Caco-2 (cell line): ENCODE measurements around the gene CD74. TPM values are rescaled to one million over a fixed set of nuclear protein-coding genes. Genes with fewer than 3 reads are reported as not detected.

Source experiments
- BruUV-seq: library from RNA; stranded (reverse); fragments of 400-500 nt; replicated peaks from 2 replicates; lab custom pipeline; 2021; lab: Mats Ljungman, UMichigan
- CTCF ChIA-PET: fragments of 300-600 bp; sonication (Branson Sonifier 250); formaldehyde crosslinking; loops from one replicate; lab custom pipeline; 2022; ENCODE audit warnings: antibody characterized with exemption; lab: Charles Lee
- POLR2A ChIA-PET: fragments of 300-600 bp; sonication (Branson Sonifier 250); formaldehyde crosslinking; loops from one replicate; lab custom pipeline; 2022; ENCODE audit warnings: antibody characterized with exemption; lab: Charles Lee
- DNase-seq, 2 experiments: peaks; one replicate each; pipeline versions ENCODE4 v3.0.0 to v3.0.0-alpha.2; 2020 to 2022
- H3K27me3 ChIP-seq: replicated peaks from 2 replicates; pipeline ENCODE4 v1.6.0; 2011; ENCODE audit warnings: low read length; ENCODE audit not compliant: control insufficient read depth, insufficient read depth
- H3K36me3 ChIP-seq: 2 replicates; pipeline ENCODE4 v1.5.1; 2011; ENCODE audit warnings: low read length; ENCODE audit not compliant: control insufficient read depth, insufficient read depth
- H3K4me1 ChIP-seq: fragments of 250-450 bp; sonication (Bioruptor Pico); 2 replicates; pipeline ENCODE4 v1.5.1; 2020; ENCODE audit warnings: mild to moderate bottlenecking
- H3K4me3 ChIP-seq: 2 replicates; pipeline ENCODE4 v1.5.1; 2011; ENCODE audit warnings: low read depth, mild to moderate bottlenecking, control low read depth, low read length
- H3K9me3 ChIP-seq: fragments of 250-450 bp; sonication (Bioruptor Pico); 2 replicates; pipeline ENCODE4 v1.5.1; 2020; ENCODE audit warnings: mild to moderate bottlenecking, moderate library complexity
- H3K27ac Mint-ChIP-seq: one replicate; pipeline ENCODE4 v1.8.0; 2022; ENCODE audit warnings: mixed read lengths; ENCODE audit not compliant: unreplicated experiment
- H3K27me3 Mint-ChIP-seq: one replicate; pipeline ENCODE4 v1.8.0; 2022; ENCODE audit warnings: mixed read lengths; ENCODE audit not compliant: insufficient read depth, unreplicated experiment
- H3K36me3 Mint-ChIP-seq: one replicate; pipeline ENCODE4 v1.8.0; 2022; ENCODE audit warnings: mild to moderate bottlenecking, mixed read lengths; ENCODE audit not compliant: insufficient read depth, unreplicated experiment
- H3K4me1 Mint-ChIP-seq: one replicate; pipeline ENCODE4 v1.8.0; 2022; ENCODE audit warnings: low read depth, mixed read lengths; ENCODE audit not compliant: unreplicated experiment
- H3K4me3 Mint-ChIP-seq: one replicate; pipeline ENCODE4 v1.8.0; 2022; ENCODE audit warnings: mild to moderate bottlenecking, moderate library complexity, mixed read lengths; ENCODE audit not compliant: unreplicated experiment
- H3K9me3 Mint-ChIP-seq: one replicate; pipeline ENCODE4 v1.8.0; 2022; ENCODE audit warnings: mixed read lengths; ENCODE audit not compliant: unreplicated experiment
- intact Hi-C: fragments of 100-400 bp; cut with micrococcal nuclease; formaldehyde crosslinking; loops from one replicate; pipeline ENCODE4 v1.10.0; 2022; ENCODE audit not compliant: unreplicated experiment
- total RNA-seq: library from RNA; stranded (reverse); gene quantifications from 2 replicates; pipeline ENCODE4 v1.2.3, GENCODE V29; 2022
- TF ChIP-seq, protein P1 (sequence below), 2 experiments: fragments of 200-600 bp in 1 of 2; IDR thresholded peaks; 1 replicate in 1 of 2; 2 replicates in 1 of 2; pipeline versions ENCODE4 v1.5.1 to v1.8.0; 2011 to 2022; ENCODE audit warnings: antibody characterized with exemption in 1 of 2, control low read depth in 1 of 2, inconsistent platforms in 1 of 2, low read depth in 1 of 2, low read length in 1 of 2, mild to moderate bottlenecking in 1 of 2, moderate library complexity in 1 of 2; ENCODE audit not compliant: insufficient read depth in 1 of 2, severe bottlenecking in 1 of 2, unreplicated experiment in 1 of 2

CD74 gene
- total RNA-seq, 1 experiment from 2014 or later: 59.3 TPM

GRCh38 chr5:150451594-150451993 is 38.9 kb upstream of the CD74 start:
- POLR2A ChIA-PET: interaction anchor here (0.6 to 0.7 kb wide), 2 partner anchors 22 to 468 kb away, joined by 3 to 4 read pairs; no protein-coding TSS in a partner anchor
- H3K36me3 ChIP-seq: peaks cover 8% of the 10 kb centered on the region
- no TSS peak for BruUV-seq
- Mint-ChIP-seq H3K36me3 (peaks cover 35% of the 10 kb centered on the region), H3K27ac (no peak overlapping the region), H3K27me3 (no peaks in the 10 kb centered on the region), H3K4me3 (no peak overlapping the region), H3K4me1 (peaks cover 8% of the 10 kb centered on the region), H3K9me3 (no peaks in the 10 kb centered on the region)
- 0 out of 2 replicates have a peak, but pooled peaks cover 4% of the 10 kb centered on the region for H3K4me1 ChIP-seq
- no peaks in the 10 kb centered on the region for H3K27me3 ChIP-seq
- DNase-seq: no peak
- H3K4me3 ChIP-seq: no peak overlapping the region
- TF ChIP-seq, protein P1, sequence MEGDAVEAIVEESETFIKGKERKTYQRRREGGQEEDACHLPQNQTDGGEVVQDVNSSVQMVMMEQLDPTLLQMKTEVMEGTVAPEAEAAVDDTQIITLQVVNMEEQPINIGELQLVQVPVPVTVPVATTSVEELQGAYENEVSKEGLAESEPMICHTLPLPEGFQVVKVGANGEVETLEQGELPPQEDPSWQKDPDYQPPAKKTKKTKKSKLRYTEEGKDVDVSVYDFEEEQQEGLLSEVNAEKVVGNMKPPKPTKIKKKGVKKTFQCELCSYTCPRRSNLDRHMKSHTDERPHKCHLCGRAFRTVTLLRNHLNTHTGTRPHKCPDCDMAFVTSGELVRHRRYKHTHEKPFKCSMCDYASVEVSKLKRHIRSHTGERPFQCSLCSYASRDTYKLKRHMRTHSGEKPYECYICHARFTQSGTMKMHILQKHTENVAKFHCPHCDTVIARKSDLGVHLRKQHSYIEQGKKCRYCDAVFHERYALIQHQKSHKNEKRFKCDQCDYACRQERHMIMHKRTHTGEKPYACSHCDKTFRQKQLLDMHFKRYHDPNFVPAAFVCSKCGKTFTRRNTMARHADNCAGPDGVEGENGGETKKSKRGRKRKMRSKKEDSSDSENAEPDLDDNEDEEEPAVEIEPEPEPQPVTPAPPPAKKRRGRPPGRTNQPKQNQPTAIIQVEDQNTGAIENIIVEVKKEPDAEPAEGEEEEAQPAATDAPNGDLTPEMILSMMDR (IDR thresholded peaks at IDR 0.05; ENCODE audit: insufficient read depth in 1 of 2, low read depth in 1 of 2, low read length in 1 of 2, severe bottlenecking in 1 of 2, unreplicated experiment in 1 of 2): no peak
- intact Hi-C loops: loop anchor here (10.0 kb wide), 2 partner anchors 253 to 303 kb away; partner anchors contain the start of genes DCTN4 and RBM22
- CTCF ChIA-PET: interaction anchor here (0.7 kb wide), 1 partner anchor 202 kb away, joined by 4 read pairs; no protein-coding TSS in a partner anchor
- H3K9me3 ChIP-seq: no peaks in the 10 kb centered on the region

DNA sequence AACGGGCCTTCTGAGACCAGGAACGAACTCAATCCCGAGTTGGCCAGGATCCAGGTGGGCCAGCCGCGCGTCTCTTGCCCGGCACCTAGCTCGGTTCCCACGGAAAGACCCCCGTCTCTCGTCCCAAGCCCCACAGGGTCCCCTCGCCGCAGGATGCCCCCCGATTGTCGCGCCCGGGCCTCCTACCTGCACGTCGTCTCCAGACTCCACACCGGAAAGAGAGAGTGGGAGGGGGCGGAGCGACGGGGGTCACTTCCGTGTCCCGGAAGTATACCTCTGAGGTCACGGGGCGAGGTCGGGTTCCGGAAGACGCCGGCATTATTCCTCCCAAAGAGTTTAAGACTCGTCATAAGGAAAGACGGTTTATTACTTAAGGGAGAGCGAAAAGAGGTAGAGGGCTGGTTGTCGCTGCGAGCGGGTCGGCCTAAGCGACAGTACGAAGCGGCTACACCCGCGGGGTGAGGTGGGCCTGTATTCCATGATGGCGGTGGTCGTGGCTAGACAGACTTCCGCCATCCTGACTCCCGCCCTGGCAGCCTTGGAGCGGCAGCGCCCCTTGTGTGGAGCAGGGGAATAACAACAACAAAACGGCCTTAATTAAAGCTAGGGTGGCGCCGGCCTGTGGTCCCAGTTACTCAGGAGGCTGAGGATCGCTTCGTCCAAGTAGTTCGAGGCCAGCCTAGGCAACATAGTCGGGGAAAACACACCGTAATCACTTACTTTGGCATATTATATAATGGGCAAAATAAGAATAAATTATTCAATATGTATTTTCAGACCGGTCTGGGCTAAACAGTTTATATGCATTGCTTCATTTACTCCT is 37.0 kb upstream of the CD74 start, which contains the start of gene RPS14:
Gene RPS14, minus strand, starts transcription at position 223 of the 823 bp plus-strand sequence. CDS start 2,006 bp downstream, outside the sequence.
- peak within 1 kb of the TSS; percentile 99 for H3K27ac Mint-ChIP-seq
- peaks cover 17% of the 10 kb centered on the region for H3K36me3 ChIP-seq
- H3K9me3 Mint-ChIP-seq: no peaks in the 10 kb centered on the region
- peak within 1 kb of the TSS; percentile 89 for H3K4me3 Mint-ChIP-seq
- ChIA-PET POLR2A (interaction anchor here (0.5 to 1.6 kb wide), 16 partner anchors 10 to 1092 kb away, joined by 3 to 6 read pairs (median 3); partner anchors contain the start of genes CD74, DCTN4, PCYOX1L and SYNPO), CTCF (interaction anchor here (0.5 to 1.6 kb wide), 13 partner anchors 9 to 251 kb away, joined by 3 to 12 read pairs (median 3); partner anchors contain the start of genes RBM22 and SYNPO)
- TF ChIP-seq, protein P1 (IDR thresholded peaks at IDR 0.05; ENCODE audit: insufficient read depth in 1 of 2, low read depth in 1 of 2, low read length in 1 of 2, severe bottlenecking in 1 of 2, unreplicated experiment in 1 of 2): peak; percentile 85 to 92
- H3K4me1 Mint-ChIP-seq: peaks cover 8% of the 10 kb centered on the region
- H3K27me3 ChIP-seq: no peaks in the 10 kb centered on the region
- H3K4me1 ChIP-seq: 0 out of 2 replicates have a peak, but pooled peaks cover 4% of the 10 kb centered on the region
- DNase-seq: peak; percentile 93 to 95
- intact Hi-C loops: loop anchor here (10.0 kb wide), 2 partner anchors 255 to 305 kb away; partner anchors contain the start of genes DCTN4 and RBM22
- H3K9me3 ChIP-seq: no peaks in the 10 kb centered on the region
- TSS peak; percentile 94 for BruUV-seq
- H3K27me3 Mint-ChIP-seq: no peaks in the 10 kb centered on the region
- H3K36me3 Mint-ChIP-seq: peaks cover 54% of the 10 kb centered on the region
- H3K4me3 ChIP-seq: peak within 1 kb of the TSS; percentile 66
